DOHH2 (cell line): ENCODE measurements around the gene CDCA5.

Experiments
- EZH2phosphoT487 ChIP-seq: fragments of 200-600 bp; sonication (generic); IDR thresholded peaks from 2 replicates; pipeline ENCODE4 v1.6.1; 2017; ENCODE audit warnings: borderline replicate concordance, mild to moderate bottlenecking, antibody characterized with exemption, low read length, moderate library complexity, mixed read lengths
- TF ChIP-seq, protein P1 (sequence below): fragments of 200-600 bp; sonication (generic); IDR thresholded peaks from one replicate; pipeline ENCODE4 v1.5.1; 2014; ENCODE audit warnings: antibody characterized with exemption, mild to moderate bottlenecking, low read depth, low read length; ENCODE audit not compliant: poor library complexity, severe bottlenecking

- TF ChIP-seq, protein P1, sequence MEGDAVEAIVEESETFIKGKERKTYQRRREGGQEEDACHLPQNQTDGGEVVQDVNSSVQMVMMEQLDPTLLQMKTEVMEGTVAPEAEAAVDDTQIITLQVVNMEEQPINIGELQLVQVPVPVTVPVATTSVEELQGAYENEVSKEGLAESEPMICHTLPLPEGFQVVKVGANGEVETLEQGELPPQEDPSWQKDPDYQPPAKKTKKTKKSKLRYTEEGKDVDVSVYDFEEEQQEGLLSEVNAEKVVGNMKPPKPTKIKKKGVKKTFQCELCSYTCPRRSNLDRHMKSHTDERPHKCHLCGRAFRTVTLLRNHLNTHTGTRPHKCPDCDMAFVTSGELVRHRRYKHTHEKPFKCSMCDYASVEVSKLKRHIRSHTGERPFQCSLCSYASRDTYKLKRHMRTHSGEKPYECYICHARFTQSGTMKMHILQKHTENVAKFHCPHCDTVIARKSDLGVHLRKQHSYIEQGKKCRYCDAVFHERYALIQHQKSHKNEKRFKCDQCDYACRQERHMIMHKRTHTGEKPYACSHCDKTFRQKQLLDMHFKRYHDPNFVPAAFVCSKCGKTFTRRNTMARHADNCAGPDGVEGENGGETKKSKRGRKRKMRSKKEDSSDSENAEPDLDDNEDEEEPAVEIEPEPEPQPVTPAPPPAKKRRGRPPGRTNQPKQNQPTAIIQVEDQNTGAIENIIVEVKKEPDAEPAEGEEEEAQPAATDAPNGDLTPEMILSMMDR = no peak
- TF ChIP-seq EZH2phosphoT487 = no peak
These were observed 18.6 kb upstream of the CDCA5 start for GRCh38 chr11:65102142-65103095.
